ENCODE measurements around the gene WASHC3.

DNA sequence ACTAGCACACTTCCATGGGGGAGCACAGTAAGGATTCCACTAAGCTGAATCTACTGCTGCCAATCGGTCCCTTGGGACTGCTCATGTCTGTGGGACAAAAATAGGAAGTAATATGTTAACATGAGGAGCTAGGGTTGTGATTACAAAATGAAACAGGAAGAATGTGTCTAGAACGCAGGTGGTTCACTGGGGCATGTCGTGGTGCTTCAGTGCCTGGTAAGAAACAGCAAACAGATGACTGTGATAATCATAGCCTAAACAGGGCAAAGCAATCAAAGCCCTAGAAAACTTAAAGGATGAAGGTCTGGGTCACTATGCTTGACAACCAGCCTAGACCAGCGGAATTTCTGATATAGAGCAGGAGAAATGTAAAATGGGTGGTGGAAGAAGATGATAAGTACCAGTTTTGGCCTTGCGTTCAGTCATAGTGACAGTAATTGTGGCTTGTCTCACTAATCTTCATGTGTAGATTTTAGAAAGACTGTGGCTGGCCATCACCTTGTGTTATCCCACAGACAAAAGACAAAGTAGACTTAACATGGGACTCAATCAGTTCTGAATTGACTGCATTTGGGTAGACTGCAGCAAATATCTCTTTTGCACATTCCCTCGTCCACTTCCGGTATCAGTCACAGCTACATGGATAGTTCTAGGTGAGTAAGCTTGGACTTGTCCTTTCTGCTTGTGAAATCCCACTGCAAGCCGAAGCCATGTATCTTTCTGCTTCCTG is 51.4 kb downstream of the WASHC3 start:
- no peak for TF ChIP-seq EZH2 (IDR thresholded peaks at IDR 0.05)
- TF ChIP-seq, protein P1, sequence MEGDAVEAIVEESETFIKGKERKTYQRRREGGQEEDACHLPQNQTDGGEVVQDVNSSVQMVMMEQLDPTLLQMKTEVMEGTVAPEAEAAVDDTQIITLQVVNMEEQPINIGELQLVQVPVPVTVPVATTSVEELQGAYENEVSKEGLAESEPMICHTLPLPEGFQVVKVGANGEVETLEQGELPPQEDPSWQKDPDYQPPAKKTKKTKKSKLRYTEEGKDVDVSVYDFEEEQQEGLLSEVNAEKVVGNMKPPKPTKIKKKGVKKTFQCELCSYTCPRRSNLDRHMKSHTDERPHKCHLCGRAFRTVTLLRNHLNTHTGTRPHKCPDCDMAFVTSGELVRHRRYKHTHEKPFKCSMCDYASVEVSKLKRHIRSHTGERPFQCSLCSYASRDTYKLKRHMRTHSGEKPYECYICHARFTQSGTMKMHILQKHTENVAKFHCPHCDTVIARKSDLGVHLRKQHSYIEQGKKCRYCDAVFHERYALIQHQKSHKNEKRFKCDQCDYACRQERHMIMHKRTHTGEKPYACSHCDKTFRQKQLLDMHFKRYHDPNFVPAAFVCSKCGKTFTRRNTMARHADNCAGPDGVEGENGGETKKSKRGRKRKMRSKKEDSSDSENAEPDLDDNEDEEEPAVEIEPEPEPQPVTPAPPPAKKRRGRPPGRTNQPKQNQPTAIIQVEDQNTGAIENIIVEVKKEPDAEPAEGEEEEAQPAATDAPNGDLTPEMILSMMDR (IDR thresholded peaks at IDR 0.05), result no peak
- TF ChIP-seq EZH2phosphoT487 (IDR thresholded peaks at IDR 0.05), result no peak
